GM18870 (cell line): ENCODE results near the gene C17orf113.

Source experiments
- ATAC-seq: cut with Tn5 transposase; IDR thresholded peaks from one replicate; pipeline ENCODE4 v1.9.1; 2021; ENCODE audit warnings: moderate library complexity; ENCODE audit not compliant: unreplicated experiment

Gene C17orf113

GRCh38 chr17:42050393-42051012, at the start of gene C17orf113:
Gene C17orf113, minus strand, starts transcription at chr17:42050601. Its CDS starts 7,225 bp downstream, at chr17:42043376.
- ATAC-seq, result no peak

GRCh38 chr17:42098730-42099399, 48.5 kb upstream of the C17orf113 start:
- no peak for ATAC-seq

GRCh38 chr17:42097691-42098631, 47.6 kb upstream of the C17orf113 start, which contains the start of gene ZNF385C:
Gene ZNF385C, minus strand, starts transcription at chr17:42098473. Its CDS starts 35,417 bp downstream, at chr17:42063056.
- ATAC-seq, result no peak

- no peak for ATAC-seq
Measured at GRCh38 chr17:42096360-42097111, 46.1 kb upstream of the C17orf113 start.

GRCh38 chr17:42094375-42095069, 44.1 kb upstream of the C17orf113 start:
- ATAC-seq, result no peak

- ATAC-seq, result no peak
Measured at GRCh38 chr17:42092939-42093338, 42.5 kb upstream of the C17orf113 start.

- ATAC-seq, result no peak
Measured at GRCh38 chr17:42090964-42091790, 40.8 kb upstream of the C17orf113 start.

GRCh38 chr17:42088736-42089135, 38.3 kb upstream of the C17orf113 start:
- no peak for ATAC-seq

- ATAC-seq, result no peak
Measured at GRCh38 chr17:42087736-42088705, 37.6 kb upstream of the C17orf113 start.

- ATAC-seq, result no peak
Measured at GRCh38 chr17:42087042-42087701, 36.8 kb upstream of the C17orf113 start.

GRCh38 chr17:42081516-42082129, 31.2 kb upstream of the C17orf113 start:
- ATAC-seq, result no peak

- ATAC-seq, result no peak
Measured at GRCh38 chr17:42079541-42079940, 29.1 kb upstream of the C17orf113 start.

- ATAC-seq, result no peak
Measured at GRCh38 chr17:42078396-42079043, 28.1 kb upstream of the C17orf113 start.

- no peak for ATAC-seq
Measured at GRCh38 chr17:42077755-42078154, 27.4 kb upstream of the C17orf113 start.

GRCh38 chr17:42076797-42077559, 26.6 kb upstream of the C17orf113 start:
- no peak for ATAC-seq

GRCh38 chr17:42075789-42076188, 25.4 kb upstream of the C17orf113 start:
- no peak for ATAC-seq
